Aorta (tissue), 5 donors: Measurements from ENCODE around the gene TREX2. TPM values are rescaled to one million over a fixed set of nuclear protein-coding genes. Genes with fewer than 3 reads are reported as not detected.
A peak's percentile ranks its signal among the peaks of the same experiment; 100 is the strongest.

Experiments
- ATAC-seq: fragments of 200-7000 bp; cut with Tn5 transposase; one replicate; pipeline ENCODE4 v1.9.1; 2022; ENCODE audit warnings: moderate library complexity; ENCODE audit not compliant: low FRiP score
- DNase-seq, 2 donors: peaks; one replicate each; pipeline ENCODE4 v3.0.0-alpha.2; 2020
- H3K27ac ChIP-seq, 2 donors: one replicate each; pipeline ENCODE4 v1.5.1; 2013; ENCODE audit warnings: low read length in 2 of 2, mild to moderate bottlenecking in 2 of 2, moderate library complexity in 2 of 2, control low read depth in 1 of 2, inconsistent platforms in 1 of 2, low read depth in 1 of 2
- H3K27me3 ChIP-seq, 2 donors: one replicate each; pipeline ENCODE4 v1.6.1; 2013; ENCODE audit warnings: control low read depth in 1 of 2, low read length in 1 of 2, mild to moderate bottlenecking in 1 of 2, moderate library complexity in 1 of 2; ENCODE audit not compliant: insufficient read depth in 2 of 2, control insufficient read depth in 1 of 2
- H3K36me3 ChIP-seq, 2 donors: one replicate each; pipeline ENCODE4 v1.6.1; 2013; ENCODE audit warnings: control low read depth in 1 of 2, low read length in 1 of 2, mild to moderate bottlenecking in 1 of 2; ENCODE audit not compliant: insufficient read depth in 2 of 2, control insufficient read depth in 1 of 2
- H3K4me1 ChIP-seq, 2 donors: one replicate each; pipeline ENCODE4 v1.6.1; 2013; ENCODE audit warnings: low read length in 2 of 2, control low read depth in 1 of 2, mild to moderate bottlenecking in 1 of 2, moderate library complexity in 1 of 2; ENCODE audit not compliant: insufficient read depth in 2 of 2, control insufficient read depth in 1 of 2
- H3K4me3 ChIP-seq, 2 donors: one replicate each; pipeline ENCODE4 v1.5.1; 2013; ENCODE audit warnings: low read length in 2 of 2, control low read depth in 1 of 2, mild to moderate bottlenecking in 1 of 2
- H3K9me3 ChIP-seq: one replicate; pipeline ENCODE4 v1.6.1; 2013; ENCODE audit warnings: mild to moderate bottlenecking, low read length; ENCODE audit not compliant: control insufficient read depth
- WGBS, 2 donors: extraction: QIAGEN DNeasy Blood & Tissue Kit; methylation state at CpG; one replicate each; pipeline ENCODE4 v1.1.7; 2013; 5-methylcytosine and 5-hydroxymethylcytosine counted together
- intact Hi-C, 2 donors: fragments of 100-400 bp; cut with DNase I; formaldehyde crosslinking; loops; one replicate each; pipeline versions ENCODE4 v1.14.2 to v1.15.0; 2022
- polyA plus RNA-seq, 2 donors: library from polyadenylated mRNA; stranded (reverse); fragments of 200-250 nt; gene quantifications; one replicate each; pipeline ENCODE4 v1.2.3, GENCODE V29; 2013
- total RNA-seq, 2 donors: library from RNA; stranded (reverse); fragmentation: NEBNext Ultra II Directional; extraction: Animal tissue kit (Norgen Biotek cat#: 25700); gene quantifications; one replicate each; pipeline ENCODE4 v1.2.1, GENCODE V29; 2021
- donor health status: healthy with polysubstance abuse.
- donor health status: Bipolar disorder and iron deficiency.
- donor health status: DM: no; HTN: no; CAD: no.
- donor health status: DM: no; HTN: no; CAD: no.
- donor health status: DM: yes; HTN: yes; CAD: no.

TREX2 gene
- total and polyA plus RNA-seq, 4 donors, result 1.4 to 39.1 (median 4.5) TPM; not detected in 1

GRCh38 chrX:153455571-153455970 lies 9.7 kb upstream of the TREX2 start:
- ATAC-seq, result no peak
- no peaks in the 10 kb centered on the region for H3K36me3 ChIP-seq
- intact Hi-C loops, result no loop called here
- no peaks in the 10 kb centered on the region for H3K27me3 ChIP-seq
- no peaks in the 10 kb centered on the region for H3K4me1 ChIP-seq
- no peak overlapping the region for H3K27ac ChIP-seq
- H3K9me3 ChIP-seq, result no peaks in the 10 kb centered on the region
- 73 to 85% methylated on average over 16 of the region's 16 CpGs for WGBS, 2 donors
- H3K4me3 ChIP-seq, result no peak overlapping the region
- peak in 1 of 2 donors; percentile 43 for DNase-seq

GRCh38 chrX:153454901-153455550 lies 9.2 kb upstream of the TREX2 start:
- 93 to 94% methylated on average over 16 of the region's 16 CpGs for WGBS, 2 donors
- Histone ChIP-seq H3K36me3 (no peaks in the 10 kb centered on the region), H3K4me1 (no peaks in the 10 kb centered on the region), H3K27ac (no peak overlapping the region), H3K27me3 (no peaks in the 10 kb centered on the region), H3K4me3 (no peak overlapping the region), H3K9me3 (no peaks in the 10 kb centered on the region)
- DNase-seq (peak in 1 of 2 donors; percentile 39), ATAC-seq (peak; percentile 37)
- intact Hi-C loops, result no loop called here

- Histone ChIP-seq H3K4me1 (no peaks in the 10 kb centered on the region), H3K27ac (no peak overlapping the region), H3K4me3 (no peak overlapping the region), H3K9me3 (no peaks in the 10 kb centered on the region), H3K36me3 (peaks cover 0 to 1% of the 10 kb centered on the region in 2 donors), H3K27me3 (no peaks in the 10 kb centered on the region)
- ATAC-seq (no peak), DNase-seq (no peak)
- intact Hi-C loops, result no loop called here
- 80 to 90% methylated on average over 8 of the region's 8 CpGs for WGBS, 2 donors
These were observed 5.1 kb upstream of the TREX2 start for GRCh38 chrX:153450949-153451277.

- H3K27ac ChIP-seq, result no peak overlapping the region
- H3K4me3 ChIP-seq, result no peak overlapping the region
- DNase-seq, result no peak
- 87 to 95% methylated on average over 26 of the region's 26 CpGs for WGBS, 2 donors
- H3K4me1 ChIP-seq, result no peaks in the 10 kb centered on the region
- intact Hi-C loops, result no loop called here
- H3K9me3 ChIP-seq, result no peaks in the 10 kb centered on the region
- H3K27me3 ChIP-seq, result no peaks in the 10 kb centered on the region
- ATAC-seq, result no peak
- H3K36me3 ChIP-seq, result peaks cover 0 to 1% of the 10 kb centered on the region in 2 donors
These were observed 4.5 kb upstream of the TREX2 start for GRCh38 chrX:153450114-153450948.

GRCh38 chrX:153449368-153450113 lies 3.7 kb upstream of the TREX2 start:
- Histone ChIP-seq H3K4me1 (no peaks in the 10 kb centered on the region), H3K27me3 (no peaks in the 10 kb centered on the region), H3K4me3 (no peak overlapping the region), H3K9me3 (no peaks in the 10 kb centered on the region), H3K27ac (no peak overlapping the region), H3K36me3 (peaks cover 0 to 1% of the 10 kb centered on the region in 2 donors)
- intact Hi-C loops, result no loop called here
- peak in 1 of 2 donors; percentile 57 for DNase-seq
- ATAC-seq, result no peak
- 79 to 94% methylated on average over 15 of the region's 15 CpGs for WGBS, 2 donors

GRCh38 chrX:153448556-153449367 lies 2.9 kb upstream of the TREX2 start:
- 92 to 96% methylated on average over 21 of the region's 21 CpGs for WGBS, 2 donors
- Histone ChIP-seq H3K4me3 (no peak overlapping the region), H3K9me3 (no peaks in the 10 kb centered on the region), H3K36me3 (peaks cover 0 to 1% of the 10 kb centered on the region in 2 donors), H3K4me1 (no peaks in the 10 kb centered on the region), H3K27me3 (no peaks in the 10 kb centered on the region), H3K27ac (no peak overlapping the region)
- ATAC-seq (no peak), DNase-seq (peak in 1 of 2 donors; percentile 73)
- intact Hi-C loops, result no loop called here

GRCh38 chrX:153447581-153447960 lies 1.7 kb upstream of the TREX2 start:
- ATAC-seq (no peak), DNase-seq (peak in 1 of 2 donors; percentile 64)
- Histone ChIP-seq H3K36me3 (peaks cover 0 to 1% of the 10 kb centered on the region in 2 donors), H3K4me1 (no peaks in the 10 kb centered on the region), H3K4me3 (no peak overlapping the region), H3K27me3 (no peaks in the 10 kb centered on the region), H3K9me3 (no peaks in the 10 kb centered on the region), H3K27ac (no peak overlapping the region)
- intact Hi-C loops, result no loop called here
- whole genome bisulfite sequencing, 2 donors, result 84 to 88% methylated on average over 8 of the region's 8 CpGs

- intact Hi-C loops, result no loop called here
- Histone ChIP-seq H3K36me3 (peaks cover 0 to 1% of the 10 kb centered on the region in 2 donors), H3K4me3 (no peak overlapping the region), H3K27me3 (no peaks in the 10 kb centered on the region), H3K9me3 (no peaks in the 10 kb centered on the region), H3K4me1 (no peaks in the 10 kb centered on the region), H3K27ac (no peak overlapping the region)
- peak in 1 of 2 donors; percentile 67 for DNase-seq
- WGBS, 2 donors, result 93 to 96% methylated on average over 17 of the region's 17 CpGs
- no peak for ATAC-seq
These were observed 1.2 kb upstream of the TREX2 start for GRCh38 chrX:153446950-153447580.
